Measurements from ENCODE around the gene TBC1D3B.

Gene TBC1D3B

DNA sequence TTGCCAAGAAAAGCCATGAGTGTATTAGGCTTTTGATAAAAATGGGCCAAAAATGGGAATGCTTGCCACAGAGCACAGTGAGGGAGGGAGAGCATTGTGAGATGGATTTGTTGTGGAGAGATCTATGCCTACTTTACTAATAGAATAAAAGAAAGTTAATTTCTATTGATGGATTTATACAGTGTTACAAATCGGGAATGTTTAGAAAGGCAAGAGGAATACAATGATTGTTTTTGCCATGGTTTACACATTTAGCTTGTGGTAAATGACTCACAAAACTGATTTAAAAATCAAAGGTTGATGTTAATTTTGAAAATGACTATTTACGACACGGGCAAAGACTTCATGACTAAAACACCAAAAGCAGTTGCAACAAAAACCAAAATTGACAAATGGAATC lies 56.2 kb downstream of the TBC1D3B start:
- no peak overlapping the region for H3K4me3 Mint-ChIP-seq
- H3K4me1 Mint-ChIP-seq, result no peaks in the 10 kb centered on the region
- no peaks in the 10 kb centered on the region for H3K27me3 Mint-ChIP-seq (ENCODE audit: low read depth)
- no peaks in the 10 kb centered on the region for H3K36me3 Mint-ChIP-seq (ENCODE audit: low read depth)
- H3K27ac Mint-ChIP-seq, result no peak overlapping the region
- TF ChIP-seq, protein P1, sequence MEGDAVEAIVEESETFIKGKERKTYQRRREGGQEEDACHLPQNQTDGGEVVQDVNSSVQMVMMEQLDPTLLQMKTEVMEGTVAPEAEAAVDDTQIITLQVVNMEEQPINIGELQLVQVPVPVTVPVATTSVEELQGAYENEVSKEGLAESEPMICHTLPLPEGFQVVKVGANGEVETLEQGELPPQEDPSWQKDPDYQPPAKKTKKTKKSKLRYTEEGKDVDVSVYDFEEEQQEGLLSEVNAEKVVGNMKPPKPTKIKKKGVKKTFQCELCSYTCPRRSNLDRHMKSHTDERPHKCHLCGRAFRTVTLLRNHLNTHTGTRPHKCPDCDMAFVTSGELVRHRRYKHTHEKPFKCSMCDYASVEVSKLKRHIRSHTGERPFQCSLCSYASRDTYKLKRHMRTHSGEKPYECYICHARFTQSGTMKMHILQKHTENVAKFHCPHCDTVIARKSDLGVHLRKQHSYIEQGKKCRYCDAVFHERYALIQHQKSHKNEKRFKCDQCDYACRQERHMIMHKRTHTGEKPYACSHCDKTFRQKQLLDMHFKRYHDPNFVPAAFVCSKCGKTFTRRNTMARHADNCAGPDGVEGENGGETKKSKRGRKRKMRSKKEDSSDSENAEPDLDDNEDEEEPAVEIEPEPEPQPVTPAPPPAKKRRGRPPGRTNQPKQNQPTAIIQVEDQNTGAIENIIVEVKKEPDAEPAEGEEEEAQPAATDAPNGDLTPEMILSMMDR (IDR thresholded peaks at IDR 0.05; ENCODE audit: unreplicated experiment in 3 of 3), result no peak
- H3K9me3 Mint-ChIP-seq, result no peaks in the 10 kb centered on the region

DNA sequence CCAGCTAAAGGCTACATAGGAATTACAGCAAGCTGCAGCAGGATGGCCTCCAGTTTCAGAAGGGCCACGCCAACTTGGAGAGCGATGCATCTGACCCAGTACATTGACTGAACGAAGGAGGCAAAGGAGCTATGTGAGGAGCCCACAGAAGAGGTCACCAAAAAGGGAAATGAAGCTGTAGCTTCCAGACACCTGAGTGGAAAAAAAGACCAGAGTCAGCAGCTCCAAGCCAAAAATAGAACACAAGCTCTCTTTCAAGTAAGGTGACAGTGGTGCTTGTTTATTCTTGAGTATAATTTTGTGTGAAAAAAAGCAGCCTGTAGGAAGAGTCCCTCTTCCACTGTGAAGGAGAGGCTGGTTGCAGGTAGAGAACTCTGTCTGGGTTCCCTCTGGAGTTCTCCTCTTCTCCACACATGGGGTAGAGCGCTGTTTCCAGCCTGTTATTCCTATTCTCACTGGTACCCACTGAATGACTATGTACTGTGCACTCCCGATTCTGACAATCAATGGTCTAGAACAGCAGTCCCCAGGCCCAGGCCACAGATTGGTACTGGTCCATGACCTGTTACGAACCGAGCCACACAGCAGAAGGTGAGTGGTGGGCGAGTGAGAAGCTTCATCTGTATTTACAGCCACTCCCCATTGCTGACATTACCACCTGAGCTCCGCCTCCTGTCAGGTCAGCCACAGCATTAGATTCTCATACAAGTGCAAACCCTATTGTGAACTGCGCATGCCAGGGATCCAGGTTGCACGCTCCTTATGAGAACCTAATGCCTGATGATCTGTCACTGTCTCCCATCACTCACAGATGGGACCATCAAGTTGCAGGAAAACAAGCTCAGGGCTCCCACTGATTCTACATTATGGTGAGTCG lies 57.7 kb downstream of the TBC1D3B start:
- TF ChIP-seq, protein P1 (IDR thresholded peaks at IDR 0.05; ENCODE audit: unreplicated experiment in 3 of 3), result no peak
- Mint-ChIP-seq H3K9me3 (no peaks in the 10 kb centered on the region), H3K27me3 (ENCODE audit: low read depth) (no peaks in the 10 kb centered on the region), H3K27ac (no peak overlapping the region), H3K36me3 (ENCODE audit: low read depth) (no peaks in the 10 kb centered on the region), H3K4me3 (no peak overlapping the region), H3K4me1 (no peaks in the 10 kb centered on the region)

DNA sequence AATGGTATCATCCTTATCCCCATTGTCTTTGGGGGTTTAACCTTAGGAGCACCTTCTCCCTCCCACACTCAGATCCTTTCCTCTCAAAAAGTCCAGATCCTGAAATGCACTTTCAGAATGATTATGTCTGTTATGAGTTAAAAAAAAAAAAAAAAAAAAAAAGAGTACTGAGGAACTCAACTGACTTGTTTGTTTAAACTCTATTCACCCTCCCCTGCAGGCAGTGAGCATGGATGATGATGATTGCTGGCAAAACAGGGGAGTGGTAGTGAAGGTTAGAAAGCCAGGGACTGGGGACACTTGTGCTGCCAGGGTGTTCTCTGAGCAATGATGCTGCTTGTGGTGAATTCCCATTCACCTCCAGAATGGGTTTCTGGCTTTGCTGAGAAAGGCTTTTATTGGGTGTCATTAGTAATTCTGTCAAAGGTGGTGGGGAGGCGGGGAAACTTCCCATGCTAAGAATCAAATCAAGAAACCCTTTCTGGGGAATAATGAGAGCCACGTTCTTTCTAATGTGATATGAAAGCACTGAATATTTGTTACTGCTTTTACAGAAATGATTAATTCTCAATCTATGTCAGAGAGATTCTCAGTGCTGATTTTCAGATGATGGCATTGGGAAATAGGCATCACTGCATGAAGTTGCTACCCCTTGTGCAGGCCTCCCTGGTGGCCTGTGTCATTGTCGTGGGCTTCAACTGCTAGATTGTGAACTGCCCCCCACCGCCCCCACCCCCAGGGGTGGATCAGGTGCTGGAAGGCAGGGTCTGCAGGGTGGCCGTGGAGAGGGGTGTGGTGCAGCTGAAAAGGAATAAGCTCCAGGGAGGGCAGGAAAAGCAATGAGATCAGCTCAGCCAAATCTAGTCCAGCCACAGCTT lies 58.7 kb downstream of the TBC1D3B start:
- Mint-ChIP-seq H3K27me3 (ENCODE audit: low read depth) (no peaks in the 10 kb centered on the region), H3K27ac (no peak overlapping the region), H3K36me3 (ENCODE audit: low read depth) (no peaks in the 10 kb centered on the region), H3K9me3 (no peaks in the 10 kb centered on the region), H3K4me1 (no peaks in the 10 kb centered on the region), H3K4me3 (no peak overlapping the region)
- TF ChIP-seq, protein P1 (IDR thresholded peaks at IDR 0.05; ENCODE audit: unreplicated experiment in 3 of 3), result no peak
